Endodermal cell (in vitro differentiated cells): ENCODE measurements around the gene MT2A. TPM values are rescaled to one million over a fixed set of nuclear protein-coding genes. Genes with fewer than 3 reads are reported as not detected.
"Not testable (repeated sequence)": the region's sequence is repeated elsewhere in the genome, so short reads cannot be mapped to it uniquely, and the experiment has no call there.

ENCODE experiments used
- DNase-seq: peaks from one replicate; pipeline ENCODE4 v3.0.0-alpha.2; 2017
- H3K27ac ChIP-seq: 2 replicates; pipeline ENCODE4 v1.5.1; 2013; ENCODE audit warnings: mild to moderate bottlenecking, low read depth, low read length, moderate library complexity
- H3K27me3 ChIP-seq: 2 replicates; pipeline ENCODE4 v1.6.1; 2013; ENCODE audit warnings: mild to moderate bottlenecking, low read length, moderate library complexity; ENCODE audit not compliant: insufficient read depth, control insufficient read depth, poor library complexity, severe bottlenecking
- H3K36me3 ChIP-seq: 2 replicates; pipeline ENCODE4 v1.7.0; 2013; ENCODE audit warnings: mild to moderate bottlenecking, low read length, moderate library complexity; ENCODE audit not compliant: control insufficient read depth, insufficient read depth
- H3K4me1 ChIP-seq: one replicate; pipeline ENCODE4 v1.7.0; 2013; ENCODE audit warnings: low read length; ENCODE audit not compliant: control insufficient read depth, insufficient read depth
- H3K4me3 ChIP-seq: 2 replicates; pipeline ENCODE4 v1.5.1; 2013; ENCODE audit warnings: mild to moderate bottlenecking, low read length, moderate library complexity
- H3K9ac ChIP-seq: 2 replicates; pipeline ENCODE4 v1.6.1; 2013; ENCODE audit warnings: mild to moderate bottlenecking, low read length, moderate library complexity; ENCODE audit not compliant: poor library complexity, severe bottlenecking; ENCODE audit errors: extremely low read depth
- H3K9me3 ChIP-seq: 2 replicates; pipeline ENCODE4 v1.6.1; 2013; ENCODE audit warnings: mild to moderate bottlenecking, low read length, moderate library complexity; ENCODE audit not compliant: control insufficient read depth
- H3K27ac Mint-ChIP-seq: 2 replicates; pipeline ENCODE4 v1.8.0; 2020; ENCODE audit warnings: mixed read lengths
- H3K27me3 Mint-ChIP-seq: 2 replicates; pipeline ENCODE4 v1.8.0; 2021; ENCODE audit warnings: mild to moderate bottlenecking, mixed read lengths; ENCODE audit not compliant: insufficient read depth
- H3K36me3 Mint-ChIP-seq: 2 replicates; pipeline ENCODE4 v1.8.0; 2020; ENCODE audit warnings: low read depth, mixed read lengths
- H3K4me1 Mint-ChIP-seq: 2 replicates; pipeline ENCODE4 v1.8.0; 2020; ENCODE audit warnings: mixed read lengths
- H3K4me3 Mint-ChIP-seq: 2 replicates; pipeline ENCODE4 v1.8.0; 2020; ENCODE audit warnings: mild to moderate bottlenecking, moderate library complexity, mixed read lengths
- H3K9me3 Mint-ChIP-seq: 2 replicates; pipeline ENCODE4 v1.8.0; 2020; ENCODE audit warnings: mild to moderate bottlenecking, mixed read lengths
- CTCF ChIP-seq: fragments of 200-600 bp; sonication (generic); conservative IDR thresholded peaks from 2 replicates; pipeline ENCODE4 v1.5.0; 2021; ENCODE audit warnings: antibody characterized with exemption, mild to moderate bottlenecking
- WGBS, 2 experiments: methylation state at CpG; one replicate each; pipeline versions ENCODE4 v1.1.5 to v1.1.7; 2013; ENCODE audit warnings: missing lambda C conversion rate in 2 of 2, mixed read lengths in 1 of 2; ENCODE audit not compliant: insufficient coverage in 1 of 2, insufficient read length in 1 of 2; 5-methylcytosine and 5-hydroxymethylcytosine counted together
- total RNA-seq, 2 donors: library from RNA; stranded (reverse); fragmentation: NEBNext Ultra II Directional in 1 of 2; extraction: Animal tissue kit (Norgen Biotek cat#: 25700) in 1 of 2; gene quantifications; 2 replicates in 1 of 2; 3 replicates in 1 of 2; pipeline ENCODE4 v1.2.1, GENCODE V29; 2021

MT2A gene
- total RNA-seq, 2 donors from 2014 or later, result 6.8 TPM; not detected in 1

- H3K4me3 ChIP-seq, result no peak overlapping the region
- no peak overlapping the region for H3K9ac ChIP-seq
- Mint-ChIP-seq H3K4me3 (no peak overlapping the region), H3K36me3 (no peaks in the 10 kb centered on the region), H3K9me3 (no peaks in the 10 kb centered on the region), H3K27ac (no peak overlapping the region), H3K27me3 (peaks cover 86% of the 10 kb centered on the region), H3K4me1 (peaks cover 28% of the 10 kb centered on the region)
- peaks cover 62% of the 10 kb centered on the region for H3K27me3 ChIP-seq
- no peaks in the 10 kb centered on the region for H3K4me1 ChIP-seq
- H3K36me3 ChIP-seq, result no peaks in the 10 kb centered on the region
- 80 to 88% methylated on average over 3 to 7 of the region's 8 CpGs for WGBS, 2 experiments
- no peak for TF ChIP-seq CTCF
- no peak for DNase-seq
- no peak overlapping the region for H3K27ac ChIP-seq
- peaks cover 6% of the 10 kb centered on the region for H3K9me3 ChIP-seq
Observed at GRCh38 chr16:56620339-56620897, 12.0 kb downstream of the MT2A start.

- peak; percentile 52 for DNase-seq
- H3K4me1 ChIP-seq, H3K36me3 ChIP-seq, H3K4me3 Mint-ChIP-seq, H3K27ac ChIP-seq, H3K9ac ChIP-seq, H3K27ac Mint-ChIP-seq, H3K4me3 ChIP-seq, H3K9me3 Mint-ChIP-seq, H3K36me3 Mint-ChIP-seq, H3K9me3 ChIP-seq: not testable (repeated sequence)
- peaks cover 63% of the 10 kb centered on the region for H3K27me3 ChIP-seq
- H3K4me1 Mint-ChIP-seq, result peaks cover 25% of the 10 kb centered on the region
- peaks cover 86% of the 10 kb centered on the region for H3K27me3 Mint-ChIP-seq
- 40 to 43% methylated on average over 4 of the region's 4 CpGs for WGBS, 2 experiments
Observed at GRCh38 chr16:56621665-56622445, 13.5 kb downstream of the MT2A start.

GRCh38 chr16:56623184-56623583 lies 14.8 kb downstream of the MT2A start:
- H3K9ac ChIP-seq, H3K4me3 ChIP-seq, H3K9me3 Mint-ChIP-seq, H3K27ac Mint-ChIP-seq, H3K4me1 ChIP-seq, H3K27ac ChIP-seq, H3K9me3 ChIP-seq, H3K36me3 ChIP-seq, H3K4me3 Mint-ChIP-seq, H3K36me3 Mint-ChIP-seq, DNase-seq: not testable (repeated sequence)
- peaks cover 59% of the 10 kb centered on the region for H3K27me3 ChIP-seq
- Mint-ChIP-seq H3K27me3 (peaks cover 80% of the 10 kb centered on the region), H3K4me1 (peaks cover 25% of the 10 kb centered on the region)
- 89 to 94% methylated on average over 2 to 5 of the region's 5 CpGs for WGBS, 2 experiments

- Mint-ChIP-seq H3K4me1 (peaks cover 25% of the 10 kb centered on the region), H3K27ac (no peak overlapping the region), H3K27me3 (peaks cover 80% of the 10 kb centered on the region), H3K9me3 (no peaks in the 10 kb centered on the region), H3K4me3 (no peak overlapping the region), H3K36me3 (no peaks in the 10 kb centered on the region)
- H3K4me3 ChIP-seq, result no peak overlapping the region
- no peak overlapping the region for H3K27ac ChIP-seq
- peaks cover 6% of the 10 kb centered on the region for H3K9me3 ChIP-seq
- no peak for TF ChIP-seq CTCF
- H3K4me1 ChIP-seq, result no peaks in the 10 kb centered on the region
- H3K9ac ChIP-seq, result no peak overlapping the region
- 95 to 100% methylated on average over 2 of the region's 2 CpGs for WGBS, 2 experiments
- H3K36me3 ChIP-seq, result no peaks in the 10 kb centered on the region
- no peak for DNase-seq
- H3K27me3 ChIP-seq, result peaks cover 59% of the 10 kb centered on the region
Observed at GRCh38 chr16:56623637-56624036, 15.3 kb downstream of the MT2A start.
